ELF-1 (cell line): ENCODE results near the gene GSTT4.
"Not testable (repeated sequence)": the region's sequence is repeated elsewhere in the genome, so short reads cannot be mapped to it uniquely, and the experiment has no call there.

Experiments
- DNase-seq: peaks from one replicate; pipeline ENCODE4 v3.0.0-alpha.2; 2016; ENCODE audit warnings: low read depth, low spot score

Gene GSTT4

DNA sequence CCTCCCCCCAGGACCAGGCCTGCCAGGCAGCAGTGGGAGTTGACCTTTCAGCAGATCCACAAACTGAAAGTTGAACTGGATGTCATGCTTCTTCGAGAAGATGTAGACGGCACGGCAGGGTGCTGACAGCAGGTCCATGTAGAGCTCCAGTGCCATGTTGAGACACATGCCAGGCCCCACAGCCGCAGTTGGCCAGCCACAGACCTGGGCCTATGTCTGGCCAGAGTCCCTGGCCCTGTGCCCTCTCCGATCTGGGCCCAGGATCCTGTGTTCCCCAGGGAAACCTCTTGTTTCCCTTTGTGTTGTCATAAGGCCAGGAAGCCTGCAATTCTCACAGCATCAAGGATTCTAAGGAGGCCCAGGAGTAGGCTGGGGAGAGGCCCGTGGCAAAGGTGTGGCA is at the start of gene GSTT4:
GSTT4 (minus strand) TSS at position 253 of the 400 bp plus-strand sequence; CDS start at position 156, 97 bp downstream.
- DNase-seq: no peak

DNA sequence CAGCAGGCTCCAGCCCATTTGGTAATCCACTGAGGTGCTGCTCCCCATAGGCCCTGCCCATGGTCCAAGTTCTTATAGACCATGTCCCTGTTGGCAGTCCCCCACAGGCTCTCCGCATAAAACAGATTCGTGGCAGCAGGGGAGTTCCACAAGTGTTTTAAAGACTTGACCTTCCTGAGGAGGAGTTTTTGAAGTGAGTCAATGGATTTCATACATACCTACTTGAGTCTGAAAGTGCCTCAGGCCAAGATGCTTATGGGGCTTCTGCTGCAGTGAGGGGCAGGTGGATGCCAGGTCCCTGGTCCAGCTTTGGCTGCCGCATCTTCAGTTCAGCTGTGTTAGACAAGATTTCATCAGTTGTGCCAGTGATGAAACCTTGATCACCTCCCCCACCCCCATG is 49.1 kb upstream of the GSTT4 start:
- DNase-seq: no peak

DNA sequence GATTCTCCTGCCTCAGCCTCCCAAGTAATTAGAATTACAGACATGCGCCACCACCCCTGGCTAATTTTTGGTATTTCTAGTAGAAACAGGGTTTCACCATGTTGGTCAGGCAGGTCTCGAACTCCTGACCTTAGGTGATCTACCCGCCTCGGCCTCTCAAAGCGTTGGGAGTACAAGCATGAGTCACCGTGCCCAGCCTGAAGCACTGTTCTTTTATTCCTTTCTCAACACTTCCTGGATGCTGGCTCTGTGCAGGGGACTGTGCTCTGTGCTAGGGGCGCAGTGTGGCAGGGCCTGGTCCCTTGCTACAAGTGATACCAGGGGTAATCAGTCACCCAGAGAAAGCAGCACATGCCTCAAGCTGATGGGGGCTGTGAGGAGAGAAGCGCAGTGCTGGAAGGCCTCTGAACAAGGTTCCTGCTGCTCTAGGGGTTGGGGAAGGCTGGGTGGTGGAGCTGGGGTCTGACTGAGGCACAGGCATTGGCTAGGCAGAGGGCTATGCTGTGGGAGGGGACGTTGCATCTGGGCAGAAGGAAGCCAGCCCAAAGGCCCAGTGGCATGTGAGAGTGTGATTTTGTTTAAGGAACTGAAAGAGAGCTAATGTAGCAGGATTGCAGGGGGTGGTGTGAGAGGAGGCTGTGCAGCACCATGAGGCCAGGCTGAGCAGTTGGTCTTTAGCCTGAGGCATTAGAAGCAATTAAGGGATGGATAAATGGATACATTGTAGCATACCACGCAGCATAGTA is 48.4 kb upstream of the GSTT4 start:
- DNase-seq: no peak

- DNase-seq: no peak
These were observed 46.3 kb upstream of the GSTT4 start for GRCh38 chr22:24051568-24051967.

GRCh38 chr22:24051028-24051427 is 45.8 kb upstream of the GSTT4 start:
- no peak for DNase-seq

DNA sequence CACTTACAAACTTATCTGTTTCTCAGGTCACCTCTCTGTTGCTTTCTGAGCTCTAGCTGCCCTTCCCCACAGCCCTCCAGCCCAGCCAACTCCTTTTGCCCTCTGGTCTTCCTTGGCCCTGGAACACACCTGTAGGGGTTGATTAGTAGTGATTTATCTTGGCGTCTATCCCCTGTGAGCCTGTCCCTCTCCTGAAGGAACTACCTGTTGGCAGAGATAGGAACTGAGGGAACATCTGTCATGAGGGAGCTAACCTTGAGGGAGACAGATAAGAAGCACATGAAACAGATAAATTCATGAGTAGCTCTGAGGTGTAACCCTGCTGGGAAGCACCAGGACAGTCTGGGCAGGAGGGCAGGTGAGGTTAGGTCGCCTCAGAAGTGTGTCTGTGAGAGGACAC is 44.7 kb upstream of the GSTT4 start:
- no peak for DNase-seq

- DNase-seq: no peak
These were observed 44.0 kb upstream of the GSTT4 start for GRCh38 chr22:24049211-24049610.

DNA sequence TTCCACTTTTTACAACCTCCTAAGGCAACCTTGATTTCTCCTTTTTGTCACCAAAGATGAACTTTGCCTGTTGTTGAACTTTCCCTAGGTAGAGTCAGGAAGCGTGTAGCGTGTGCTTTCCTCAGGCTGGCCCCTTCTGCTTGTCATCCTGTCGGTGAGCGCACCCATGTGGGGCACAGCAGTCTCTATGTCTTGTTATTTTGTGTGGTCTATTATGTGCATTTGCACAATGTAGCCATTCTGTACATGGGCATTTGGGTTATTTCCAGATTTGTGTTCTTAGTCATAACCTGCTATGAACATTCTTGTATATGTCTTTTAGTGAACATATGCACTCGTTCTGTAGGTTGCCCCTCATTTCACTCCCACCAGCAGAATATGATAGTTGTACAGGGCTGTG is 40.8 kb upstream of the GSTT4 start:
- no peak for DNase-seq

GRCh38 chr22:24043958-24044357 is 38.7 kb upstream of the GSTT4 start:
- no peak for DNase-seq

- DNase-seq: not testable (repeated sequence)
These were observed 38.2 kb upstream of the GSTT4 start for GRCh38 chr22:24043465-24043864.

DNA sequence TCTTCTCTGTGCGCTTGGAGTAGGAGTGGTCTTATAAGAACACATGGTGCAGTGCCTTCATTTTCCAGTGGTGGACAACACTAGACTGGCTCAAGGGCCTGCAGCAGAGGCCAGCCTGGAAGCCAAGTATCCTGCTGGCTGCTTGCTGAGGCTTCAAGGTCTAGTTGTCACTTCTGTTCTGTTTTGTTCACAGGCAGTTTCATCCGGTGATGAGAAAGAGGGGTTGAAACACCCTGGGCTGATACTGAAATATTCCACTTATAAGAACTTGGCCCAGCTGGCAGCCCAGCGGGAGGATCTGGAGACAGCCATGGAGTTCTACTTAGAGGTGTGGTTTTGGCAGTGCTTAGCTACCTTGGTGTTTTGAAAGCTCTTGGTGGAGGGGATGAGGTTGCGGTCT is 35.7 kb upstream of the GSTT4 start:
- no peak for DNase-seq

GRCh38 chr22:24039046-24039445 is 33.8 kb upstream of the GSTT4 start:
- no peak for DNase-seq

DNA sequence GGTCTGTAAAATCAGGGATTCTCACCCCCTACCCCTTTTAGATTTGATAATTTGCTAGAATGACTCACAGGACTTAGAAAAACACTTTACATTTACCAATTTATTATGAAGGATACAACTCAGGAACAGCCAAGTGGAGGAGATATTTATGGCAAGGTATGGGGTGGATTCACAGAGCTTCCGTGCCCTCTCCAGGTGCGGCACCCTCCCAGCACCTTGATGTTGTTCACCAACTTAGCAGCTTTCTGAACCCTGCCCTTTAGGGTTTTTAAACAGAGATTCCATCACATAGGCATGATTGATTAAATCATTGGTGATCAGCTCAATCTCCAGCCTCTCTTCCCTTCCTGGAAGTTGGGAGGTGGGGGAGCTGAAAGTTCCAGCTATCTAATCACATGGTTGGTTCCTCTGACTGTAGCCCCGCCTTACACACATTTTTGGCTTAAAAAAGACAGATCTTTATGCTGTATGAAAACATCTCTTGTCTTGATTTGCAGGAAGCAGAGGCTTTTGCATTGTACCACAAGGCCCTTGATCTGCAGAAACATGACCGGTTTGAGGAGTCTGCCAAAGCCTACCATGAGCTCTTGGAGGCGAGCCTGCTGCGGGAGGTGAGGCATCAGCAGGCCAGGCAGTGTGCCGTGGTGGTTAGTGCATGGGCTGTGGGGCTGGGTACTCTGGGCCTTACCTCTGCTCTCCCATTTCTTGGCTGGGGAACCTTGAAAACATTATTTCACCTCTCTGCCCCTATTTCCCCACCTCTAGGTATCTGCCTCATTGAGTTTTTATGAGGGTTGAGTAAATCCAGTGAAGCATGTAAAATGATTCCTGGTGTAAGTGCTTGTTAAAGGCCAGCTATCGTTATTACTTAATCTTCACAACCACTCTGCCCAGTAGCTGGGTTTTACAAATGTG is 32.9 kb upstream of the GSTT4 start:
- no peak for DNase-seq

- no peak for DNase-seq
These were observed 30.0 kb upstream of the GSTT4 start for GRCh38 chr22:24035296-24035695.

- no peak for DNase-seq
These were observed 28.5 kb upstream of the GSTT4 start for GRCh38 chr22:24033731-24034130.

DNA sequence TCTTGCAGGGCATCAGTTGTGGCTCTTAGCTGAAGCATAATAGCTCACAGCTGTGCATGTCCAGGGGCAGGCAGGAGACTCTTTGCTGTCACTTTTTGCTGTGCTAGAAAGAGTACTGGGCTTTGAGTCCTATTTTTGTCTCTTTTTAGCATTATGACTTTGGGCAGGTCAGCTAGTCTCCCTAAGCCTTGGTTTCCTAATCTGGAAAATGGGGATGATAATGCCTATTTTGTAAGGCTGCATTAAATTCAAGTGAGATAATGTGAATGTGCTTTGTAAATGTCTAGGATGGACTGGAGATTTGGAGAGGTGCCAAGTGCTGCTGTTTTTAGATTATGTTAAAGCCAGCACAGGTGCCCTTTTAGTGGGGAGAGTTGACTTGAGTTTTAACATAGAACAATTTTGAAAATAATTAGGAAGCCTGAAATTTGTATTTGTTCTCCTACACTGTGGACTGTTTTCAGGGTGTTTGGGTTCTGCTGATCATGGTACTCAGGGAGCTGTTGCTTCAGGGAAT is 25.0 kb upstream of the GSTT4 start:
- DNase-seq: no peak

- DNase-seq: no peak
These were observed 24.1 kb upstream of the GSTT4 start for GRCh38 chr22:24029304-24029703.

- DNase-seq: no peak
These were observed 23.3 kb upstream of the GSTT4 start for GRCh38 chr22:24028533-24028932.

DNA sequence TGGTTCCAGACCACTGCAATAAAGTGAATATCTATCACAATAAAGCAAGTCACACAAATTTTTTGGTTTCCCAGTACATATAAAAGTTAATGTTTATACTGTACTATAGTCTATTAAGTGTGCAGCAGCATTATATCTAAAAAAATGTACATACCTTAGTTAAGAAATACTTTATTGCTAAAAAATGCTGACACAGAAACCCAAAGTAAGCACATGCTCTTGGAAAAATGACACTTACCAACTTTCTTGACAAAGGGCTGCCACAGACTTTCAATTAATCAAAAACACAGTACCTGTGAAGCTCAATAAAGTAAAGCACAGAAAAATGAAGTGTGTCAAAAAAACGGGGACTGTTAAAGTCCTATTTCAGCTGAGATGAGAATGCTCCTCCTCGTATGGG is 22.7 kb upstream of the GSTT4 start:
- DNase-seq: no peak

DNA sequence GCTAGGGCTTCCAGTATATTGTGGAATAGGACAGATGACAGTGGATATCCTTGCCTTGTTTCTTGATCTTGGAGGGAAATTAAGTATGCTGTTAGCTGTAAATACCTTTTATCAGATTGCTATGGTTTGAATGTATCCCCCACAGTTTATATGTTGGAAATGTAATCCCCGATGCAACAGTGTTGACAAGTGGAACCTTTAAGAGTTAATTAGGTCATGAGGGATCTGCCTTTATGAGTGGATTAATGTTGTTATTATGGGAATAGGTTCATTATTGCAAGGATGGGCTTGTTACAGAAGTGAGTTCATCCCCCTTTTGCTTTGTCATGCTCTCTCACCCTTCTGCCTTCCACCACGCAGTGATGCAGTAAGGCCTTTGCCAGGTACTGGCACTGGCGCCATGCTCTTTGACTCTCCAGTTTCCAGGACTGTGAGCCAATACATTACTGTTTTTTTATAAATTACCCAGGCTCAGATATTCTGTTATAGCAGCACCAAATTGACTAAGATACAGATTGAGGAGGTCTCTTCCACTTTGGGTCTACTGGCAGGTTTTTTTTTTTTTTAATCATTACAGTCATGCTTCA is 22.2 kb upstream of the GSTT4 start:
- DNase-seq: no peak

DNA sequence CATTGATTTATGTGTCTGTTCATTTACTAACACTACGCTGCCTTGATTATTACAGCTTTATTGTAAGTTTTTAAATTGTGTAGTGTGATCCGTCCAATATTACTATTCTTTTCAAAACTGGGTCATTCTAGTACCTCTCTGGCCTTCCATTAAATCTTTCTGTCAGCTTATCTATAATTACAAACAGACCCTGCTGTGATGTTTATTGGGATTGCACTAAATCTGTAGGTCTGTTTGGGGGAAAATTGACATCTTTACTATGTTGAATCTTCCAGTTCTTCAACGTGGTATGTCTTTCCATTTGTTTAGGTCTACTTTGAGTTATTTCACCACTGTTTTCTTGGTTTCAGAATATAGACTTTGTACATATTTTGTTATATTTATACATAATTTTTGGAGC is 21.5 kb upstream of the GSTT4 start:
- DNase-seq: no peak

- no peak for DNase-seq
These were observed 20.8 kb upstream of the GSTT4 start for GRCh38 chr22:24026056-24026455.
